Raji (cell line): Measurements from ENCODE around the gene CLEC2L.

Experiments
- POLR2A ChIP-seq: IDR thresholded peaks from 2 replicates; pipeline ENCODE4 v1.6.1; 2011; ENCODE audit warnings: low read depth, low read length, control low read depth; ENCODE audit not compliant: insufficient read depth

CLEC2L gene

DNA sequence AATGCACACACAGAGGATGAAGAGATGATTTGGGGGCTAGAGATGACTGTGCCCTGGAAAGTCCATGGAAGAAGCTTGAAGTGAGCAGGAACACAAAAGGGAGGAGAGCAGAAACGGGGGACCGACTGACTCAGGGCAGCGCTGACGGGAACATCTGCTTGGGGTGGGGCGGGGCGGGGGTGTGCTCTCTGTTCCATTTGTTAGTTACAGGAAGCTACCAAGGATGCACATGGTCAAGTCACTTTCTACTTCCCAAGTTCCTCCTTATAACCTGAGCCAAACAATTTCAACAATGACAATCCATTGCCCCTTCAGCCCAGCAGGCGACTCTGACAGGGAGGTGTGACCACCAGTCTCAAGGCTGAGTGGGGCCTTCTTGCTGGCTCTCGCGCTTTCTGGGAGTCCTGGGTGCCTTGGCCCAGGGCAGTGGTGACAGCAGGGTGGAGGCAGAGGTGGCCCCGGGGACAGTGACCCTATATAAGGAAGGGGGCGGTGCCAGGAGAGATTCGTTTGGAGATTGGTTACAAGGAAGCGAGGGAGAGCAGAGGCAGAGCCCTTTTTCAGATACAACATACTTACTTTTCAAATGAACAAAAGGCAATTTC lies 39.6 kb downstream of the CLEC2L start:
- TF ChIP-seq POLR2A: no peak

DNA sequence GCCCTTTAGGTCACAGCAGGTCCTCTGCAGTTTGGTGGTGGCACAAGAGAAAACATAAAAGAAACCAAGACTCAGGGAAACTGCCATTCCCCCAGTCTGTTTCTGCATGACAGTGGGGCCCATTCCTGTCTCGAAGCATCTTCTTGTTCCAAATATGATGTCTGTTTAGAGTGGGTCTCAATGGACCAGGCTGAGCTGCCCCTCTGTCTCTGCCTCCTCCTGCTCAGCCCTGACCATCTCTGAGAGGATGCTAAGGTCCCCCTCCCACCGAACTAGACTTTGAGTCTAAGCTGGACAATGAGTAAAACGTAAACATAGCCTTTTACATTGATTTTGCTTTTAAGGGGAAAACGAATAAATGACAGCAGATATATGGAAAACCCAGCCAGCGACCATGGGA lies 40.4 kb downstream of the CLEC2L start:
- no peak for TF ChIP-seq POLR2A

DNA sequence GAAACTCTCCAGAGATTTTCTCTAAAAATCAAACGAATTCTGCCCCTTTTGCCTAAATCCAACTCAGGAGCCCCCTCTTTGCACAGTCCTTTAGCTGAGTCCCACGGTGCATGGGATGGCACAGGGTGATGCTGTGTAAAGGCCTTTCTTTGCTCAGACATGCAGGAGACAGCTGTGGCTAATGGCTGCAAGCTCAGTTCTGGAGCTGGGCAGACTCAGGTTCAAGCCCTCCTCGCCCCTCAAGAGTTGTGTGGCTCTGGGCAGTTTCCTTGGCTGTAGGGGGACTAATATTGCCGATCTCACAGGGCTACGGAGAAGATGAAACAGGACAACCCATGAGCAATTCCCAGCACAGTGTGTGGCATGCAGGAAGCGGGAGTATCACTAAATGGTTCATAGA lies 42.6 kb downstream of the CLEC2L start:
- TF ChIP-seq POLR2A: no peak

DNA sequence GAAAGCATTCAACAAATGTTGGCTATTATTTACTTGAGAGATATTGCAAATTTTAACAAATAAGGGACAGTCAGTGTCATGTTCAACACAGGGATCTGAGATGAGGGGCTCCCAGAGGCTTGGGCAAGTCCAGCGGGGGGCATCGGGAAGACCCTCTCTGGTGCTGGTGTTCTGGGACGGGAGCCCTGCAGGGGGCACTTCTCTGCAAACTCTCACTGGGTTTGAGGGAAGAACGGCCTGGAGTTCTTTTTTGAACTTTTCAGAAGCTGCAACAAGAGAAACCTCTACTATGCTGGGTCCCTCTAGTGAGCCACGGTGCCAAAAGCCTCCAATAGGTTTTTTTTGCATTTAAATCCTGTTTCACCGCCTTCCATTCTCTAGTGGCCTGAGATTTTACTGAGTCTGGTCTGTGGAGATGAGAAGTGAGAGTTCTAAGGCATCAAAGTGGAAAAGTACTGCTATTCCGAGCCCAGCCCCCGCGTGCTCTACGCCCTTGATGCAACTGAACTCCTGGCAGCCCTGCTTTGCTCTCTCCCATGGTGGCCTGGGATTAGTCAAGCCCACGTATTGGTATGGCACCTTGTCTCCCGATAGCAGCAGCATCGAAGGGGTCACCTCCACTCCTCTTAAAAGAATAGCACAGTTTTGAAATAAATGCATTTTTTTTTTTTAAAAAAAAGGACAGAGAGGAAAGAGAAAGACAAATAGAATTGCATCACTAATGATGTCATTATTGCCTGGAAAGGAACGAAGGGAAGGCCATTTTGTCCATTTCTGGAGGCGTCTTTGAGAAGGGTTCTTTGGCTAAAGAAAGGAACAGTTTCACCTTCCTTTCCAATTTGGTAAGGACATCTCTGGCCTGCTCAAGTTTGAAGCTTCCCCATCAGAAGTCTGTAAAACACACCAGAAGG lies 43.5 kb downstream of the CLEC2L start:
- TF ChIP-seq POLR2A: no peak

DNA sequence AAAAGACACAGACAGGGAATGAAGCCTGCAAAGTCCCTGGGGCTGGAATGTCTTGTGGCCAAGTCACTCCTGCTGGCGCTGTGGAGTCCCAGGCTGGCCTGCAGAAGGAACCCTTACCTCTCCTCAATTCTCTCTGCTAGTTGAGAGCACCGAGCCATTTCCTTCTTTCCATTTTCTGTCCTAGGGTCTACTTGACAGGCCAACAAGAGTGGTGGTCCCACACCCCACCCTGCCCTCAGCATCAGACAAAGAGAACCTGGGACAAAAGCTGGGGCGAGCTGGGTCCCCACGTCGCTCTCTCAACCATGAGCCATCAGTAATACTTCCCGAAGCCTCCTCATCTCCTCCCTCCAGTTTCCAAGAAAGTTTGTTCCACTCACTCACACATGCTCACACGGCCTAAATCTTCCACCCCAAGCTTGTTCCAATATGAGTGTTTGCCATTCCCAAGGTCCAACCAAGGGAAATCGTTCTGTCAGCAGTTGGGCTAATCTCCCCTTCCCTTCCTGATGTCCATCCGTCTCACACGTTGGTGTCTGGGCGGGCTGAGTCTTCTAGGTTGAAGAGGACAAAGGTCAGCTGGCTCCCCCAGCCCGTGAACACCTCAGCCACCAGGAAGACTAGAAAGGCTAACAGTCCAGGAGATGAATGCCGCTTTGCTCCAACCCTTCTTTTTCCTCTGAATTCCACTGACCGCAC lies 44.3 kb downstream of the CLEC2L start:
- TF ChIP-seq POLR2A: no peak

DNA sequence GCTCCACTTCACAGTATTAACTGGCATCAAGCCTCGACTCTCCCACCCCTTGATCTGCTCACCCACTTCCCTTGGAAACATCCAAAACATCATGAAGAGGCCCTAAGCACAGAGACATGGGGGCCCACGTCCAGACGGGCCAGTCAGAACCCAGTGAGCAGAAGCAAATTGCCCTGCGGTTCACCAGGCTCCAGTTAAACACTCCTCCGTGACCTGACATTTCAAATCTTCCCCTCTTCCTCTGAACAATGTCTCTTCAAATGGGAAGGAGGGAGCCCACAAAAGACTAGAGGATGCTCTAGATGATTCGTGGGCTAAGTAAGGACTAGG lies 44.8 kb downstream of the CLEC2L start:
- no peak for TF ChIP-seq POLR2A

DNA sequence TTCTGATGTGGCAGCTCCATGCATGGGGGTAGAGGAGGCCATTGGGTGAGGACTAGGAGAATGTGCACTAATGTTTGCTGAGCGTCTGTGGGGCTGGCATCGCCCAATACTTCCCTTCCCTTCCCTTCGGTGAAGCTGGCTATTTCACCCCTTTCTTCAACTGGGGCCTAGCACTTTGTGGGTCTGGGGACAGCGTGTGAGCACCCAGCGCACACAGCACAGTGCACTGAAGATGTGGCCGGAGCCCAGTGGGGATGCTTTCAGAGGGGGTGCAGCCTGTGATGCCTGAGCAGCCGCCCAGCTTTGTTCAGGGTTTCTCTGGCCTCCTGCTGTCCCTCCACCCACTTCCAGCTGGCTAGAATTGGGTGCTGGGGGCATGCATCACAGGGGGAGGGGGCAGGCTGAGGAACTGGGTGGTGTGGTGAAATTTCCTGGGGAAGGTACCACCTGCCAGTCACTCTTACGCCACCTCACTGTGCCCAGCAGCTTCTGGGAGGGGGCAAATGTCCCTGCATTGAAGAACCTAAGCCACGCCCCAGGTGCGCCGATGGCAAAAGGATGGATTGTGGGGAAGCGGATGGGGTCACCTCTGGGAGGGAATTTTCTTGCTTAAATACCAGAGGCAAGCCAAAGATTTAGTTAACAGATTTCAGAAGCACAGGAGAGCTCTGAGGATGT lies 45.5 kb downstream of the CLEC2L start:
- TF ChIP-seq POLR2A: no peak

DNA sequence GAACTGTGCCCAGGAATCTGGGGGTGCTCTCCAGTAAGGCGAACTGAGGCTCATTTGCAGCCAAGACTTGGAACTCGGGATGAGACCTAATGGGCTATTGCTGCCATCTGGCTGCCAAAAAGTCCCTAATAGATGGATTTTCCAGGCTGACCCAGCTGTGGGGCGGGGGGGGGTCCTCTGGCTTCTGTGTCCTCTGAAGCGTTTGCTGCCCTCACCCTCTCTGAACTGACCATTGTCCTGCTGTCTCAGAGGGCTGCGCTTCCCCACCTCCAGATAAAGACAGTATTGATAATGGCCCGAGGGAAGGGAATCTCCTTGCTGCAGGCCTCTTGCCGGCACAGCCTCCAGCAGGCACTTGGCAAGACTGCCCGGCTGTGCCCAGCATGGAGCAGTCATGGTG lies 46.6 kb downstream of the CLEC2L start:
- TF ChIP-seq POLR2A: no peak

DNA sequence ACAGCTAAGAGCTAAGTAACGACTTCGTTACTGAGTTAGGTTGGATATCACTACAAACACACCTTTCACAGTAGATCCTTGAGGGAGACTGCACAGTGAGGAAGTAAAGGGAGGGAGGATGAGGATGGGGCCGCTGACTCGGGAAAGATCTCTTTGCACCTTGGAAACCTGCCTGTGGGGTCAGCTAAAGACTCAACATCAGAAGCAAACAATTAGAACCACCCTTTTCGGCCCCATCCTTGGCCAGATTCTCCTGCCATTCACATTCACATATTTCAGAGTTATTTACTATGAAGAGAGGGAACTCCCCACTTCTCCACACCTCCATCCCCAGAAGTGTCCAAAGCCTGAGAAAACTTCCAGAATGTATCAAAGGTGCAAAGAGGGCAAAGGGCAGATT lies 47.1 kb downstream of the CLEC2L start:
- no peak for TF ChIP-seq POLR2A

DNA sequence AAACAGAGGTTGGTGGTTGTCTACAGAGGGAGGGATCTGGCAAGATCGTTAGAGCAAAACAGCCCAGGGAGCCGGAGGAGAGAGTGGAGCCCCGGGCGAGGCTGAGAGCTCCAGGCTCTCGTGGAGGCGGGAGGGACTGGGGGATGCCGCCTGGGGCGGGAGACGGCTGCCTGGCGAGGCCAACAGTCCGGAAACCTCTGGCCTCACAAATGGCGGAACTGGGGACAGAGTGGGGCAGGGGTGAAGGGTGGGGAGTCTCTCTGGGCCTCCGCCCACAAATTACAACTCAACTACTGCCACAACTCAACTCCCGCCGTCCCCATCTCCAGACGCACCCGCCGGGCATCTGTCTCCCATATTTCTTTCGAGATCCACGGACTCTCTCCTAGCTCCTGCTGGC lies 47.7 kb downstream of the CLEC2L start:
- TF ChIP-seq POLR2A: no peak

DNA sequence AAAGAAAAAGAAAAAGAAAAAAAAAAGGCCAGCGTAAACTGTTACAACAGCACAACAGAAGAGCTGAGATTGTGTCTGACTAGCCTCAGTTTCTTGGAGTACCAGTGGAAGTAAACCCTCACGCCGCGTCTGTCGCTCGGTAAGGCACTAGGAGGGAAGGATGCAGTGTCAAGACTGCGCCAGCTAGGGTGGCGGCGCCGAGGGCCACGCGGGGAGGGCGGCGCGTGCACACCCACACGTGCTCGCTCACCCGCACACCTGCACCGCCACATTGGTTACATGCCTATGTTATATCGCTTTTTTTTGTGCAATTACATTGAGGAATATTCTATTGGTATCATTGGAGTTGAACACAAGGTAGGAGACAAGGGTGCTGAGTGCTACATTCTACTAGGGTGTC lies 48.2 kb downstream of the CLEC2L start:
- TF ChIP-seq POLR2A: no peak

DNA sequence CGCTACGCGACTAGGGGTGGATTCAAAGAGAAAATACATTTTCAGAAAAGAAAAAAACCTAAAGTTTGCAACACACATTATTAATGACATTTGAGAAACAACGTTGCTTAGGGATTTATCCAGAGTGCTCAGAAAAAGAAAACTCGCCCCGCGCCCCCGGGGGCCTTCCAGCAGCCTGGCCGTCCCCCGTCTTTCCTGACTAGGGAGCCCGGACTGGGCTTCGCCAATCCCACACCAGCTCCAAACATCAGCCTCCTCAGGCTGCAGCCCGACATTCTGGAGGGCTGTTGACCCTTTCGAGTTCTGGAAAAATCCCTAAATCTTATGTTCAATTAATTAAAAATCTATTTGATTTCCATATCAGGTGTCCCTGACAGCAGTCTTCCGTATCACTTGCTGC lies 48.6 kb downstream of the CLEC2L start:
- TF ChIP-seq POLR2A: no peak

DNA sequence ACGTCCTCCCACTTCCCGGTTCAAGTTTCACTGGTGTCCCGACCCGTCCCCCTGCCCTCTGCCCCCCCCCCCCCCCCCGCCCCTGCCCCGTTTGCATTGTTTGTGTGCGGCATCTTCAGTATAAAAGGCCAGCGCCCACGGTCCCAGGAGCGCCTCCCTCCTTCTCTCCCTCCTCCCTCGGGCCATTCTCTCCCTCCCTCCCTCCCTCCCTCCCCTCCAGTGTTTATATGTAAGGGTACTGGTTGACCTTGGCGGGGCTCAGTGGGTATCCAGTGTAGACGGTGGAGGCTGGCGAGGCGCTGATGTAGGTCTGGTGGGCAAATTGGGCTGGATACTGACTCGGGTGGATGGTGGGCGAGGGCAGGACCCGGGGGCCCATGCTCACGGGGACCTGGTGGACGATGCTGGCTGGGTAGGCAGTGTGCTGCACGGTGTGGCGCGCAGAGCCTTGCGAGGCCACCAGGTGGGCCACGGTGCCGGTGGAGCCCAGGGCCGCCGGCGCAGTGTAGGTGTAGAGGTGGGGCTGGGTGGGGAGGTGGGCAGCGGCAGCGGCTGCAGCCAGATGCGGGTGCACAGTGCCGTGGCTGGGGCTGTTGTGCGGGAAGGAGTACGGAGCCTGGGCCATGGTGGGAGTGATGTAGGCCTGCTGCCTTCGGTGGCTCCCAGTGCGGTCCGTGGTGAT lies 49.4 kb downstream of the CLEC2L start:
- TF ChIP-seq POLR2A: no peak

DNA sequence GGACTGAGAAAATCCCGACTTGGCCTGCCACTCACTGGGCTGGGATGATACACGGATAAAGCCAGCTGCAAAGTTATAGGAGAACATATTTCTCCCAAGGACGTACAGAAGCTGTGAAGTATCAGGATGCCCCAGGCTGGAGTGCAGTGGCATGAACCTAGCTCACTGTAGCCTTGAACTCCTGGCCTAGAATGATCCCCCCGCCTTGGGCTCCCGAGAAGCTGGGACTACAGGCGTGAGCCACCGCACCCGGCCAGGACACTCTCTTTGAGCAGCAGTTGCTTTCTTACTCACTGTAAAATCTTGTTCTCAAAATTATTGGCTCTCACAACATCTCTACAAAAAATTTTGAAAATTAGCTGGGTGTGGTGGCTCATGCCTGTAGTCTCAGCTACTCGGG lies 50.4 kb downstream of the CLEC2L start:
- no peak for TF ChIP-seq POLR2A
